Peyer's patch (tissue), 4 donors: ENCODE measurements around the gene DNAH2. TPM values are rescaled to one million over a fixed set of nuclear protein-coding genes. Genes with fewer than 3 reads are reported as not detected.

Source experiments
- DNase-seq, 3 donors: peaks; one replicate each; pipeline ENCODE4 v3.0.0-alpha.2; 2017 to 2019
- H3K27ac ChIP-seq, 4 donors: fragments of 200-600 bp; sonication (generic); one replicate each; pipeline ENCODE4 v1.5.1; 2016 to 2019
- H3K27me3 ChIP-seq, 2 donors: fragments of 200-600 bp; sonication (generic); one replicate each; pipeline ENCODE4 v1.5.1; 2019
- H3K36me3 ChIP-seq, 3 donors: fragments of 200-600 bp; sonication (generic); one replicate each; pipeline ENCODE4 v1.5.1; 2016 to 2019
- H3K4me1 ChIP-seq, 4 donors: fragments of 200-600 bp; sonication (generic); one replicate each; pipeline ENCODE4 v1.5.1; 2016 to 2019
- H3K4me3 ChIP-seq, 4 donors: fragments of 200-600 bp; sonication (generic); 1 replicate in 3 of 4; 2 replicates in 1 of 4; pipeline ENCODE4 v1.5.1; 2016 to 2019; ENCODE audit warnings: mild to moderate bottlenecking in 1 of 4
- H3K9me3 ChIP-seq, 4 donors: fragments of 200-600 bp; sonication (generic); one replicate each; pipeline ENCODE4 v1.5.1; 2016 to 2019; ENCODE audit warnings: mild to moderate bottlenecking in 1 of 4
- CTCF ChIP-seq, 6 experiments: fragments of 450-650 bp in 4 of 6; fragments of 200-600 bp in 2 of 6; sonication (generic) in 1 of 6; IDR thresholded peaks; one replicate each; pipeline ENCODE4 v1.5.1; 2017 to 2019; ENCODE audit warnings: antibody characterized with exemption in 6 of 6, mild to moderate bottlenecking in 3 of 6, moderate library complexity in 1 of 6
- POLR2A ChIP-seq, 2 donors: fragments of 450-650 bp; IDR thresholded peaks; one replicate each; pipeline ENCODE4 v1.5.1; 2017; ENCODE audit warnings: antibody characterized with exemption in 2 of 2, mild to moderate bottlenecking in 2 of 2, moderate library complexity in 2 of 2
- total RNA-seq, 4 donors: library from RNA; depleted of rRNA; stranded (reverse); fragments of >200 nt; gene quantifications; one replicate each; pipeline ENCODE4 v1.1.0, GENCODE V29; 2016

Gene DNAH2
- total RNA-seq, 4 donors from 2014 or later: 0.18 to 0.83 TPM; not detected in 2

- DNase-seq: peak in 1 of 3 donors; percentile 42
- H3K27me3 ChIP-seq: peaks cover 0 to 15% of the 10 kb centered on the region in 2 donors
Measured at GRCh38 chr17:7704601-7705268, 12.8 kb upstream of the DNAH2 start, which contains the start of gene EFNB3. EFNB3 (plus strand) TSS chr17:7705202; CDS start chr17:7705599, 397 bp downstream.

GRCh38 chr17:7705269-7706255 is 12.0 kb upstream of the DNAH2 start:
- DNase-seq: peak in 1 of 3 donors; percentile 48
- TF ChIP-seq POLR2A (IDR thresholded peaks at IDR 0.05) (no peak), CTCF (IDR thresholded peaks at IDR 0.05) (no peak)
- peaks cover 0 to 18% (median 0%) of the 10 kb centered on the region in 3 donors for H3K36me3 ChIP-seq
- H3K4me3 ChIP-seq: peak overlapping the region; percentile 1 to 47 (median 35)
- no peak overlapping the region for H3K27ac ChIP-seq
- peaks cover 0 to 12% (median 4%) of the 10 kb centered on the region in 4 donors for H3K4me1 ChIP-seq
- peaks cover 0 to 15% of the 10 kb centered on the region in 2 donors for H3K27me3 ChIP-seq
- H3K9me3 ChIP-seq: no peaks in the 10 kb centered on the region

More at GRCh38 chr17:7704601-7705268, 12.8 kb upstream of the DNAH2 start, which contains the start of gene EFNB3:
- TF ChIP-seq CTCF (IDR thresholded peaks at IDR 0.05): no peak
- TF ChIP-seq POLR2A (IDR thresholded peaks at IDR 0.05): no peak
- no peaks in the 10 kb centered on the region for H3K9me3 ChIP-seq
- H3K4me3 ChIP-seq: peak within 1 kb of the TSS; percentile 1 to 47 (median 35)
- H3K36me3 ChIP-seq: peaks cover 0 to 18% (median 0%) of the 10 kb centered on the region in 3 donors
- H3K27ac ChIP-seq: no peak within 1 kb of the TSS
- peaks cover 0 to 12% (median 4%) of the 10 kb centered on the region in 4 donors for H3K4me1 ChIP-seq

GRCh38 chr17:7706631-7707354 is 10.8 kb upstream of the DNAH2 start:
- no peak overlapping the region for H3K27ac ChIP-seq
- H3K9me3 ChIP-seq: no peaks in the 10 kb centered on the region
- no peak for TF ChIP-seq CTCF (IDR thresholded peaks at IDR 0.05)
- no peak for TF ChIP-seq POLR2A (IDR thresholded peaks at IDR 0.05)
- H3K4me3 ChIP-seq: no peak overlapping the region
- no peak for DNase-seq
- peaks cover 0 to 15% of the 10 kb centered on the region in 2 donors for H3K27me3 ChIP-seq
- H3K4me1 ChIP-seq: peaks cover 0 to 12% (median 4%) of the 10 kb centered on the region in 4 donors
- peaks cover 0 to 8% (median 0%) of the 10 kb centered on the region in 3 donors for H3K36me3 ChIP-seq

GRCh38 chr17:7707446-7707845 is 10.1 kb upstream of the DNAH2 start:
- Histone ChIP-seq H3K27me3 (peaks cover 0 to 15% of the 10 kb centered on the region in 2 donors), H3K4me1 (peaks cover 0 to 12% (median 4%) of the 10 kb centered on the region in 4 donors), H3K4me3 (no peak overlapping the region), H3K36me3 (peaks cover 0 to 3% (median 0%) of the 10 kb centered on the region in 3 donors), H3K9me3 (no peaks in the 10 kb centered on the region), H3K27ac (no peak overlapping the region)
- TF ChIP-seq CTCF (IDR thresholded peaks at IDR 0.05) (no peak), POLR2A (IDR thresholded peaks at IDR 0.05) (no peak)
- peak in 1 of 3 donors; percentile 41 for DNase-seq
